T-helper 2 cell treated with Interferon-gamma antibody and Interleukin-4, amounts not matched to agents 100 ng/mL and 5 ng/mL, for 36 hours (primary cell): Measurements from ENCODE around the gene GOLGA5. TPM values are rescaled to one million over a fixed set of nuclear protein-coding genes. Genes with fewer than 3 reads are reported as not detected.
"Not testable (repeated sequence)": the region's sequence is repeated elsewhere in the genome, so short reads cannot be mapped to it uniquely, and the experiment has no call there.

Experiments
- intact Hi-C: fragments of 100-400 bp; cut with micrococcal nuclease; formaldehyde crosslinking; loops from one replicate; pipeline ENCODE4 v1.15.1; 2023
- total RNA-seq: library from RNA; stranded (reverse); gene quantifications from 2 replicates; pipeline ENCODE4 v1.2.3, GENCODE V29; 2022

GOLGA5 gene
- total RNA-seq, 1 donor from 2014 or later, result 18.2 TPM

- intact Hi-C loops, result not testable (repeated sequence)
Observed at GRCh38 chr14:92819680-92820535, 25.8 kb downstream of the GOLGA5 start.

- intact Hi-C loops, result not testable (repeated sequence)
Observed at GRCh38 chr14:92820536-92820840, 26.4 kb downstream of the GOLGA5 start.

- intact Hi-C loops, result no loop called here
Observed at GRCh38 chr14:92830902-92831301, 36.8 kb downstream of the GOLGA5 start.

GRCh38 chr14:92832137-92832700 is 38.1 kb downstream of the GOLGA5 start:
- intact Hi-C loops, result no loop called here

- intact Hi-C loops, result no loop called here
Observed at GRCh38 chr14:92841930-92842329, 47.8 kb downstream of the GOLGA5 start.

GRCh38 chr14:92844204-92844603 is 50.1 kb downstream of the GOLGA5 start:
- intact Hi-C loops, result no loop called here

- intact Hi-C loops, result no loop called here
Observed at GRCh38 chr14:92846162-92846897, 52.2 kb downstream of the GOLGA5 start.

GRCh38 chr14:92847278-92847677 is 53.2 kb downstream of the GOLGA5 start:
- intact Hi-C loops, result no loop called here

GRCh38 chr14:92847749-92848148 is 53.6 kb downstream of the GOLGA5 start:
- intact Hi-C loops, result no loop called here

GRCh38 chr14:92848887-92849286 is 54.8 kb downstream of the GOLGA5 start:
- intact Hi-C loops, result no loop called here

- intact Hi-C loops, result no loop called here
Observed at GRCh38 chr14:92850492-92850891, 56.4 kb downstream of the GOLGA5 start.

- intact Hi-C loops, result not testable (repeated sequence)
Observed at GRCh38 chr14:92853136-92853535, 59.0 kb downstream of the GOLGA5 start.

- intact Hi-C loops, result no loop called here
Observed at GRCh38 chr14:92860049-92860840, 66.1 kb downstream of the GOLGA5 start.

GRCh38 chr14:92861856-92862745 is 68.0 kb downstream of the GOLGA5 start:
- intact Hi-C loops, result no loop called here

GRCh38 chr14:92863286-92864080 is 69.4 kb downstream of the GOLGA5 start:
- intact Hi-C loops, result no loop called here

- intact Hi-C loops, result no loop called here
Observed at GRCh38 chr14:92865674-92866073, 71.6 kb downstream of the GOLGA5 start.

GRCh38 chr14:92866181-92866752 is 72.2 kb downstream of the GOLGA5 start:
- intact Hi-C loops, result no loop called here

- intact Hi-C loops, result no loop called here
Observed at GRCh38 chr14:92866901-92867865, 73.1 kb downstream of the GOLGA5 start.
